Esophagus muscularis mucosa (tissue), 3 donors: ENCODE results near the gene INCENP.

Experiments used
- POLR2A ChIP-seq: fragments of 450-650 bp; IDR thresholded peaks from one replicate; pipeline ENCODE4 v1.6.1; 2017; ENCODE audit warnings: antibody characterized with exemption, moderate library complexity, mild to moderate bottlenecking, low read depth
- TF ChIP-seq, protein P1 (sequence below), 3 experiments: fragments of 200-600 bp in 2 of 3; fragments of 450-650 bp in 1 of 3; sonication (generic) in 2 of 3; IDR thresholded peaks; one replicate each; pipeline ENCODE4 v1.5.1; 2017 to 2019; ENCODE audit warnings: antibody characterized with exemption in 3 of 3, mild to moderate bottlenecking in 2 of 3, moderate library complexity in 1 of 3

DNA sequence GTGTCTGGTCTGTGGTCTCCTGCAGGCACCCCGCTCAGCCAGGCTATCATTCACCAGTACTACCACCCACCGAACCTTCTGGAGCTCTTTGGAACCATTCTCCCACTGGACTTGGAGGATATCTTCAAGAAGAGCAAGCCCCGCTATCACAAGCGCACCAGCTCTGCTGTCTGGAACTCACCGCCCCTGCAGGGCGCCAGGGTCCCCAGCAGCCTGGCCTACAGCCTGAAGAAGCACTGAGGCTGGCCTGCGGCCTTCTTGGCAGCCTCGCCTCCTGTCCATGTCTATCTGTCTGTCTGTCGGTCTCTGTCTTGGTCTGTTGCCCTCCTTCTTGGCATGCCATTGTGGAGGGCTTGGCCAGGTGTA lies 27.9 kb downstream of the INCENP start:
- no peak for TF ChIP-seq POLR2A
- TF ChIP-seq, protein P1, sequence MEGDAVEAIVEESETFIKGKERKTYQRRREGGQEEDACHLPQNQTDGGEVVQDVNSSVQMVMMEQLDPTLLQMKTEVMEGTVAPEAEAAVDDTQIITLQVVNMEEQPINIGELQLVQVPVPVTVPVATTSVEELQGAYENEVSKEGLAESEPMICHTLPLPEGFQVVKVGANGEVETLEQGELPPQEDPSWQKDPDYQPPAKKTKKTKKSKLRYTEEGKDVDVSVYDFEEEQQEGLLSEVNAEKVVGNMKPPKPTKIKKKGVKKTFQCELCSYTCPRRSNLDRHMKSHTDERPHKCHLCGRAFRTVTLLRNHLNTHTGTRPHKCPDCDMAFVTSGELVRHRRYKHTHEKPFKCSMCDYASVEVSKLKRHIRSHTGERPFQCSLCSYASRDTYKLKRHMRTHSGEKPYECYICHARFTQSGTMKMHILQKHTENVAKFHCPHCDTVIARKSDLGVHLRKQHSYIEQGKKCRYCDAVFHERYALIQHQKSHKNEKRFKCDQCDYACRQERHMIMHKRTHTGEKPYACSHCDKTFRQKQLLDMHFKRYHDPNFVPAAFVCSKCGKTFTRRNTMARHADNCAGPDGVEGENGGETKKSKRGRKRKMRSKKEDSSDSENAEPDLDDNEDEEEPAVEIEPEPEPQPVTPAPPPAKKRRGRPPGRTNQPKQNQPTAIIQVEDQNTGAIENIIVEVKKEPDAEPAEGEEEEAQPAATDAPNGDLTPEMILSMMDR (IDR thresholded peaks at IDR 0.05): no peak
